ENCODE measurements around the gene NID1. TPM values are rescaled to one million over a fixed set of nuclear protein-coding genes. Genes with fewer than 3 reads are reported as not detected.
A peak's percentile ranks its signal among the peaks of the same experiment; 100 is the strongest.
"Not testable (repeated sequence)": the region's sequence is repeated elsewhere in the genome, so short reads cannot be mapped to it uniquely, and the experiment has no call there.

NID1 gene
- total RNA-seq, 4 donors from 2014 or later: 70.7 to 252 (median 184) TPM

GRCh38 chr1:235979176-235979575 lies 85.7 kb downstream of the NID1 start:
- H3K27ac ChIP-seq: no peak overlapping the region
- DNase-seq: no peak
- H3K36me3 ChIP-seq: no peaks in the 10 kb centered on the region
- TF ChIP-seq POLR2A (IDR thresholded peaks at IDR 0.05) (no peak), CTCF (IDR thresholded peaks at IDR 0.05) (no peak)
- no peak overlapping the region for H3K4me3 ChIP-seq
- no peaks in the 10 kb centered on the region for H3K9me3 ChIP-seq
- intact Hi-C loops (cut with DNase I; ENCODE audit: low total_unique reads): no loop called here
- H3K27me3 ChIP-seq: no peaks in the 10 kb centered on the region
- peaks cover 0 to 3% of the 10 kb centered on the region in 2 donors for H3K4me1 ChIP-seq

- intact Hi-C loops (cut with DNase I; ENCODE audit: low total_unique reads): no loop called here
- Histone ChIP-seq H3K9me3 (no peaks in the 10 kb centered on the region), H3K27me3 (no peaks in the 10 kb centered on the region), H3K27ac (no peak overlapping the region), H3K36me3 (no peaks in the 10 kb centered on the region), H3K4me3 (no peak overlapping the region), H3K4me1 (no peaks in the 10 kb centered on the region)
- TF ChIP-seq CTCF (IDR thresholded peaks at IDR 0.05): no peak
- no peak for TF ChIP-seq POLR2A (IDR thresholded peaks at IDR 0.05)
- no peak for DNase-seq
Observed at GRCh38 chr1:235976490-235976889, 88.4 kb downstream of the NID1 start.

GRCh38 chr1:235974616-235975015 lies 90.3 kb downstream of the NID1 start:
- intact Hi-C loops (cut with DNase I; ENCODE audit: low total_unique reads): no loop called here
- Histone ChIP-seq H3K4me3 (no peak overlapping the region), H3K9me3 (no peaks in the 10 kb centered on the region), H3K36me3 (no peaks in the 10 kb centered on the region), H3K27ac (peak overlapping the region; percentile 28 to 40), H3K4me1 (no peaks in the 10 kb centered on the region), H3K27me3 (no peaks in the 10 kb centered on the region)
- no peak for TF ChIP-seq CTCF (IDR thresholded peaks at IDR 0.05)
- TF ChIP-seq POLR2A (IDR thresholded peaks at IDR 0.05): no peak
- no peak for DNase-seq

GRCh38 chr1:235972691-235973090 lies 92.2 kb downstream of the NID1 start:
- H3K9me3 ChIP-seq; H3K27me3 ChIP-seq; DNase-seq; H3K36me3 ChIP-seq; intact Hi-C loops (cut with DNase I; ENCODE audit: low total_unique reads); H3K4me1 ChIP-seq: not testable (repeated sequence)
- H3K4me3 ChIP-seq: peak overlapping the region in 1 of 2 donors; percentile 24
- peak overlapping the region; percentile 98 to 100 for H3K27ac ChIP-seq

GRCh38 chr1:235972311-235972689 lies 92.6 kb downstream of the NID1 start:
- H3K4me1 ChIP-seq: no peaks in the 10 kb centered on the region
- H3K36me3 ChIP-seq: no peaks in the 10 kb centered on the region
- peak overlapping the region; percentile 24 to 46 for H3K4me3 ChIP-seq
- H3K27ac ChIP-seq: peak overlapping the region; percentile 98 to 100
- intact Hi-C loops (cut with DNase I; ENCODE audit: low total_unique reads): no loop called here
- H3K27me3 ChIP-seq: no peaks in the 10 kb centered on the region
- no peak for DNase-seq
- TF ChIP-seq CTCF (IDR thresholded peaks at IDR 0.05): no peak
- peak in 1 of 2 donors; percentile 6 for TF ChIP-seq POLR2A (IDR thresholded peaks at IDR 0.05)
- H3K9me3 ChIP-seq: no peaks in the 10 kb centered on the region
